HG02970 (cell line): ENCODE results near the gene NFATC3.
A peak's percentile ranks its signal among the peaks of the same experiment; 100 is the strongest.

Experiments
- ATAC-seq: cut with Tn5 transposase; IDR thresholded peaks from one replicate; pipeline ENCODE4 v1.9.1; 2021; ENCODE audit warnings: mild to moderate bottlenecking, moderate library complexity, moderate number of reproducible peaks; ENCODE audit not compliant: unreplicated experiment, low FRiP score

Gene NFATC3

GRCh38 chr16:68264128-68265077, 179.2 kb downstream of the NFATC3 start, which contains the start of gene SLC7A6:
TSS of gene SLC7A6 (plus strand) at chr16:68264526. CDS start at chr16:68274727, 10,201 bp downstream.
- ATAC-seq: peak; percentile 59

- peak; percentile 2 for ATAC-seq
Measured at GRCh38 chr16:68265078-68265920, 180.1 kb downstream of the NFATC3 start.

GRCh38 chr16:68267612-68268405, 182.6 kb downstream of the NFATC3 start:
- no peak for ATAC-seq

- no peak for ATAC-seq
Measured at GRCh38 chr16:68269793-68270192, 184.6 kb downstream of the NFATC3 start.

- ATAC-seq: no peak
Measured at GRCh38 chr16:68270353-68270752, 185.2 kb downstream of the NFATC3 start.

GRCh38 chr16:68272507-68273209, 187.5 kb downstream of the NFATC3 start:
- ATAC-seq: no peak

GRCh38 chr16:68273459-68273858, 188.3 kb downstream of the NFATC3 start:
- no peak for ATAC-seq

- no peak for ATAC-seq
Measured at GRCh38 chr16:68273896-68274295, 188.7 kb downstream of the NFATC3 start.

- no peak for ATAC-seq
Measured at GRCh38 chr16:68274441-68274840, 189.3 kb downstream of the NFATC3 start.

- ATAC-seq: peak; percentile 52
Measured at GRCh38 chr16:68275611-68276191, 190.5 kb downstream of the NFATC3 start.

- ATAC-seq: no peak
Measured at GRCh38 chr16:68276223-68276622, 191.1 kb downstream of the NFATC3 start.
